GM18861 (cell line): ENCODE results near the gene SLC38A2.
"Not testable (repeated sequence)": the region's sequence is repeated elsewhere in the genome, so short reads cannot be mapped to it uniquely, and the experiment has no call there.

Source experiments
- ATAC-seq: cut with Tn5 transposase; IDR thresholded peaks from one replicate; pipeline ENCODE4 v1.9.1; 2021; ENCODE audit not compliant: unreplicated experiment

The SLC38A2 gene

DNA sequence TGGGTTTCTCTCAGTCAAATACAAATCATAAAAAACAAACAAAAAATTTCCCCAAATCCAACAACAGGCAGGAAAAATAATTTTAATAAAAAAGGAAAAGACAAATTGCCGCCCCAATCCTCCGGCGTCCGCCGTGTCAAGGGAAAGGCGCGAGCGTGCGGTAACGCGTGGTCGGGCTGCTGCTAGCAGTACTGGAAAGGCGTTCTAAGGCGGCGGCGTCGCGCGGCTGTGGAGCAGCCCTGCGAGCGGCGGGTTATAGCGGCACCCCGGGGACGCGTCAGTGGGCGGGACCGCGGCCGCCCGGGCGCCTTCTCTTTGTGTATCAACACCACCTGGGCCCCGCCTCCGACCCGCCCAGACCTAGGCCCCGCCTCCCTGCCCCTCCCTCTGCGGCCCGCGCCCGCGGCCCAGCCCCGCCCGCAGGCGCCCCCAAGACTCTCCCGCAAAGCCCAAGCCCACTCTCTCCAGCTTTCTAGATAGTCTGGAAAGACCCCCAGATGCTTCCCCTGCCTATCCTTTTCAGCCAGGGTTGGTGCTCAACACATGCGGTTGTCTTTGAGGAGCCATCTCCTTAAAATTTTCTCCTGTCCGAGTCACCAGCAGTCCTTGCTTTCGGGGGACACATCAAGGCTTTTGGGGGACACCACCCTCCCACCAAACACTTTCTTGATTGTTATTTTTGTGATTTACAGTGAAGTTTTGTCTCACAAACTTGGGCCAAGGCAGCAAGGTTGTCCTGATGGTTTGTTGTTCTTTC lies at the start of gene SLC38A2:
SLC38A2 (minus strand) TSS at position 230 of the 757 bp plus-strand sequence. CDS start 1,480 bp downstream, outside the sequence.
- peak; percentile 74 for ATAC-seq

DNA sequence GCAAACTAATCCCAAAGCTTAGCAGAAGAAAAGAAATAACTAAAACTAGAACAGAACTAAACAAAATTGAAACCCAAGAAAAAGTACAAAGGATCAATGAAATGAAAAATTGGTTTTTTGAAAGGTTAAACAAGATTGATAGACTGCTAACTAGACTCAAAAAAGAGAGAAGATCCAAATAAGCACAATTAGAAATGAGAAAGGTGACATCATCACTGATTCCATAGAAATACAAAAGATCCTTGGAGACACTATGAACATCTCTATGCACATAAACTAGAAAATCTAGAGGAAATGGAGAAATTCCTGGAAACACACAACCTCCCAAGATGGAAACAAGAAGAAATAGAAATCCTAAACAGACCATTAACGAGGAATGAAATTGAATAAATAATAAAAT lies 47.1 kb upstream of the SLC38A2 start:
- ATAC-seq, result no peak

DNA sequence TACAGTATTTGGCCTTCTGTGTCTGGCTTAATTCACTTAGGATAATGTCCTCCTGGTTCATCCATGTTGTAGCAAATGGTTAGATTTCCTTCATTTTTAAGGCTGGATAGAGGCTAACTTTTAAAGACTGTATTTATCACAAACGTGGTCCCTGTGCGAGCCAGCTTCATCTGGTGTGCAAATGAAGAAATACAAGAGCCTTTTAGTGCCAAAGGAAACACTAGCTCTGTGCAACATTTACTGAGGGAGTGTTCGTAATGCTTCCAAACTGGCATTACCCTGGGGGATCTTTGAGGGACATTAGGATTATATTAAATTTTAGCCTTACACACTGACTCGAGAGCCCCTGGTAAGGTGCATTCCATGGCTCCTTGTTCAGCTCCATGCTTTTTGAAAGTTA lies 43.0 kb upstream of the SLC38A2 start:
- no peak for ATAC-seq

DNA sequence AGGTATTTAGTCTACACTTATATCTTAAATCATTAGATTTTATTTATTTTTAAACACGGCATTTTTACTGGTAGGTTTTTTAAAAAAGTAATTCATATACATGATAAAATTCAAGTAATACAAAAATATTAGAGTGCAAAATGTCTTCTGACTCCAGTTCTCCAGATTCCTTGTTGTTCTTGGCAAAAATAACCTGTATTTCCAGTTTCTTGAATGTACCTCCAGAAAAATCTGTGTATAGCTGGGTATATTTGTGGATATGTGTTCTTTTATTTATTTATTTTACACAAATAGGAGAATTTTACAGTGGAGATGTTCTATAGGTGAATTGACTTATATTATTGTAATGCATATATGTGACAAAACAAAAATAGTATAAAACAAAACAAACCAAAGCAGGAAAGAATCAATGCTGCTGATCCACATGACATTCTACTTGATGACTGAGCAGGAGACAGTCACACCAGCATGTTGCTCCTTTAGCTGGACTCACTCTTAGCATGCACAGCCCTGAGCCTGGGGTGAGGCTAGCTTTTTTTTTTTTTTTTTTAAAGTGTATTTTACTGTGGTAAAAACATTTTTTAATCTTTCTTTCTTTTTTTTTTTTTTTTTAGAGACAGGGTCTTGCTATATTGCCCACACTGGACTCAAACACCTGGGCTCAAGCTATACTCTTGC lies 42.2 kb upstream of the SLC38A2 start:
- no peak for ATAC-seq

DNA sequence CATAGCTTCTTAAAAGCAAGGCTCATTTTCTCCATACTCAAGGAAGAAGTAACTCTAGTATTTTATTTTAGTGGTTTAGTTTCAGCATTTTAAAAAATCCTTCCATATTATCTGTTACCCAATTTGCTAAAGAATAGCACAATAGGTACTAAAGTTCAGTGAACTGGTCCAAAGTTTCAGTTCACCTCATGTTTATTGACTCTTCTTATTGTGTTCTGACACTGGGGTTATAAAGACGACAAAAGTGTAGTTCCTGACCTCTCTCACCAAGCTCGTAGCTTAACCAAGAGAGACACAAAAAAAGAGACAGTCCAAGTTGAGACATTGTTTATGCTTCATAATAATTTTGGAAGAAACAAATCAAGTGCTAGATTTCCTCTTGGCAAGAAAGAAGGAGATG lies 40.8 kb upstream of the SLC38A2 start:
- ATAC-seq, result no peak

DNA sequence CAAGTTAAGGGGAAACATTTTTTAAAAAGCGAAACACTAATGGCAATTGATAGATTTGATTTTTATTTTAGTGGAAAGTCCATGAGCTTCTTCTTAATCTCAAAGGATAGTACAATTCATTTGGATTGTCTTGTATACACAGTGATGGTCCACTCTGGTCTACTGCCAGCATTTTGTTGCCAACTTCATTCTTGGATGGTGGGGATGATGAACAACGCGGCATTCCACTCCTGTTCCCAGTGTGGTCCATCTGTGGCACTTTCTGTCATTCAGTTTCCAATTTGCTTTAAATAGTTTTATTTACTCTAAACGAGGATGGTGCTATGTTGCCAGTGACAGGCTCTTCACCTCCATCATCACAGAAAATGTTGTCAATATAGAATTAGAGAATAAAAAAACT lies 40.3 kb upstream of the SLC38A2 start:
- no peak for ATAC-seq

DNA sequence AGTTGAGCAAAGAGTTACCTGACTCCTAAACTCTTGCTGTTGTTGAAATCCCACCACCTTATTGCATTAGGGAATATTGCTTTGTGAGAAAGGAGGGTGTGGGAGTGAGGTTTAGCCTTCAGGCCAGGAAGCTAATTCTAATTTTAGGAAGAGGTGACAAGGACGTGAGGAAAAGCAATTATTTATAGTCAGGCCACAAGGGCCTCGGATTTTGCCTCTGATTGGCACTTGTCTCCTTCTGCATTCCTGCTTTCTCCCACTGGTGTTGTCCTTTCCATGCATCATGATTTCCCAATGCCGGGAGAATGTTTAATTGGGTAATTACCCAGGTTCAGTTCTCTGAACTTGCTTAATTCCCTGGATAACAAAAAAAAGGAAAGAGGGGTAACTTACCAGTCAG lies 37.9 kb upstream of the SLC38A2 start:
- ATAC-seq, result no peak

DNA sequence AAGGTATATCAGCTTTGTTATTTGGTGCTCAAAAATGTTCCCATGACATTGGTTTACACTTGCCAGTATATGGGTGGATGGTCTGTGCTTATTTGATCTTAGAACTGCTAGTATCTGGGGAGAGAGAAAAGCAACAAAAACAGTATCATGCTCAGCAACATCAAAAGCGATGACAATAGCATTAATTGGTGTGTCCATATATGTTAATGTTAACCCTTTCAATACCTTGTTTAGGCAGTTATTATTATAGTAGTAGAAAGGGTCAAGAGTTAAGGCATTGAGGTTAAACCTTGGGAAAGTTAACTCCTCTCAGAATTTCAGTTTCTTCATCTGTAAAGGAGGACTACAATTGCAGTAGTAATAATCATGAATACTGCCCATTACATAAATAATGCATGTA lies 37.4 kb upstream of the SLC38A2 start:
- no peak for ATAC-seq

DNA sequence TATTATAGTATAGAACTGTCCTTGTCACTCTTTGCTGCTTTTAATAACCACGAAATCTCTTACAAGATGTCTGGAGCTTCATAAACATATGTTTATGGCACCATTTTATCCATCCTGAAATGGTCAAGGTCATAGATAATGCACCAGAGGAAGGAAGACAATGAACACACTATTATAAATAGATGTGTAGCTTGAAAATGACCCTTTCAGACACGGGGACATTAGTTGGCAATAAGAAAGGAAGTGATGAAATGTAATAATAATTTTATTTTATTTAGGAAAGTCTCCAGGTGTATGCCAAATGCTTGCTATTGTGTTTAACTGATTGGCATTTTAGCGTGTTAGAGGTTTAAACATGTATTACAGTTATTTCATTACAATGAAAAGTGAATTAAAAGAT lies 36.8 kb upstream of the SLC38A2 start:
- ATAC-seq, result no peak

DNA sequence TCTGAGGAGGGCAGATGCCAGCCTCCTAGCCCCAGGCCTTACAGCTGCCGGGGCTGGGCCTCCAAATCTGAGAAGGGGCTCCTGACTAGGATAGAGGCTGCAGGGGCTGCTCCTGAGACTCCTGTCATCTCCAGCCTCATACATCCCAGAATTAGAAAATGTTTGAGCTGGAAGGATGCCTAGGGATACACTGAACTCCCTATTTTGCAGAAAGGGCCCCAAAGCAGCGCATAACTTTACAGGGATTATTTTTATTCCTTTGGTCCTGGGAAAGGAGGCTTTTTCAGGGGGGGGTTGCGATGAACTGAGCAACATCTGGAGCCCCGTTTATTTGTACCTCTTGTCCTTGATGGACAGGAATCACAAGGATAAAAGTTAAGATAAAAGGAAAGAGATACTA lies 35.9 kb upstream of the SLC38A2 start:
- no peak for ATAC-seq

DNA sequence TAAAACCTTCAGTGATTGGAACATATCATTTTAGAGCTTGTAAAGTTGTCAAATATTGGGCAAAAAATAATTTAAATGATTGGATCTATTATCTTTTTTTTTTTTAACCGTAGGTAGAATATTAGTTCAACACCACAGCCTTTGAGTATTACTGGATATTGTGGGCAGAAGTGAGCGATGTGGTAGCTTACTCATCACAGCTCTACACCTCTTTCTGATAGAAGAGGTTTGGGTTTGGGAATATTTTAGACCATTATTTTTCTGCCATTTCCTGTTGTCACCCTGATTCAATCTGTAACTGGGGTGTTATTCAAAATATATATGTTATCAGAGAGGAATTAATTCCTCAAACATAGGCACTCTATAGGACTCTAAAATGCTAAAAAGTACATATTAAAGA lies 34.8 kb upstream of the SLC38A2 start:
- no peak for ATAC-seq

DNA sequence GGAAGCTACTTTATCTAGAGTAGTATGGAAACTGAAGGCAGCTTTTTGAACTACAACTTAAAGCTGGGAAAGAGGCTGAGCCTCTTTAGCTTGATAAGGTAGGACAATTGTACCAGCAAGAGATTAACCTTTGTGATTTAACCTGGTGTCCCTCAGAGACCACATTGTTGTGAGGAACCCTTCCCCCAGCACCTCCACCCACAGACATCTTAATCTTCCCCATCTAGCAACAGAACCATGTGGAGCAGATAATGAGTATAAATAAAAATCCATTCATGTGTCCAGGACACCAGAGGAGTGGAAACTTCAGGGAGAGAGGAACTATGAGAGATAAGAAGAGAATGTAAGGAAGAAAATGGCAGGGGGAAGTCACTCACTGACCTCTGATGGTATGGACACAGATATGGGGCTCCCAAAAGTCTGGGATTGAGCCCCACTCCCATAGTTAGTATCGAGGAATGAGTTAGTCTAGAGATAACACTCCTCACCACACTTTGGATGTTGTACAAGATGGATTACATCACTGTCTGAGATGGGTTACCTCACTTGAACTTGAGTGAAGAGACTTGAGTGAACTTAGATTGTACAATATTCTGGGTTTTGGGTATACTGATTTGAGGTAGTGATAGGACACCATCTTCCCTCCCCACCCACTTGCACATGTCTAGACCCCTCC lies 33.9 kb upstream of the SLC38A2 start:
- no peak for ATAC-seq

DNA sequence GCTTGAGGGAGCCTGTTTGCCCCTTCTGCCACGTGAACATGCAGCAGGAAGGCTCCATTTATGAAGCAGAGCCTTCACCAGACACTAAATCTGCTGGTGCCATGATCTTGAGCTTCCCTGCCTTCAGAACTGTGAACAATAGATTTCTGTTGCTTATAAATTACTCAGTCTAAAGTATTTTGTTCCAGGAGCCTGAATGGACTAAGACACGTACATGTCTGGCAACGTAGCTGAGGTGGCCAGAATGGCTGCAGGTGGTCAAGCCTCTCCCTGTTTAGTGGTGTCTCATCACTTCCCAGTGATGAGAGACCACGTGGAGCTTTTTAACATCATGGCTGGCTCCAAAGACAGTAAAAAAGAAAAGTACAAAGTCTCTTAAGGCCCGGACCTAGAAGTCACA lies 32.2 kb upstream of the SLC38A2 start:
- no peak for ATAC-seq

DNA sequence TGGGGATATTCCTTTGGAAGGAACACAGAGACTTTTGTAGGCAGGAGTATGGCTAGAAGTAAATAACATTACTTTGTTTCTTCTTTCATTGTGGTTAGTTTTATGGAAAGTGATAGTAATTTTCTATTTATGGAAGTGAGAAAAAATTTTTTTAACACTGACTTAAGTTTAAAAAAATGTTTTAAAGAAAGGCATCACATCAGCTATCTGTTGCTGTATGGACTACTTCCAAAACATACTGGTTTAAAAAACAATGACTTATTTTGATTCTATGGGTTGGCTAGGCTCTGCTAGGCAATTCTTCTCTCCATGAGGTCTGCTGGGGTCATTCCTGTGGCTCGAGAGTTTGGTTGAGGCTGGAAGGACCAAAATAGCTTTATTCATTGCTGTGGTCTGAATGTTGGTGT lies 31.7 kb upstream of the SLC38A2 start:
- ATAC-seq, result no peak

DNA sequence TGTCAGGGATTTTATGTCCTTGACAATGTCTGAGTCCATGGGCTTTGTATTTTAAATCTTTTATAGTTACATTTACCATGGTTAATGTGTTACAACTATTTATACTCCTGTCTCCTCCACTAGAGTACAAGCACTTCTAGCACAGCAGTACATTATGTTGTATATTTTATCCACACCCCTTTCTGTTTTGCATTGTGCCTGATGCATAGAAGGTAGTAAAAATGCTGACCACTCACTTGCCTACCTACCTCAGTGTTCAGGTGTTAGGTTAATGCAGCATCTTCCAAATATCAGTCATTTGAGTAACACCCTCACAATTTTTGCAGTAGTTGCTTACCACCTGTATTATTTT lies 31.1 kb upstream of the SLC38A2 start:
- no peak for ATAC-seq

DNA sequence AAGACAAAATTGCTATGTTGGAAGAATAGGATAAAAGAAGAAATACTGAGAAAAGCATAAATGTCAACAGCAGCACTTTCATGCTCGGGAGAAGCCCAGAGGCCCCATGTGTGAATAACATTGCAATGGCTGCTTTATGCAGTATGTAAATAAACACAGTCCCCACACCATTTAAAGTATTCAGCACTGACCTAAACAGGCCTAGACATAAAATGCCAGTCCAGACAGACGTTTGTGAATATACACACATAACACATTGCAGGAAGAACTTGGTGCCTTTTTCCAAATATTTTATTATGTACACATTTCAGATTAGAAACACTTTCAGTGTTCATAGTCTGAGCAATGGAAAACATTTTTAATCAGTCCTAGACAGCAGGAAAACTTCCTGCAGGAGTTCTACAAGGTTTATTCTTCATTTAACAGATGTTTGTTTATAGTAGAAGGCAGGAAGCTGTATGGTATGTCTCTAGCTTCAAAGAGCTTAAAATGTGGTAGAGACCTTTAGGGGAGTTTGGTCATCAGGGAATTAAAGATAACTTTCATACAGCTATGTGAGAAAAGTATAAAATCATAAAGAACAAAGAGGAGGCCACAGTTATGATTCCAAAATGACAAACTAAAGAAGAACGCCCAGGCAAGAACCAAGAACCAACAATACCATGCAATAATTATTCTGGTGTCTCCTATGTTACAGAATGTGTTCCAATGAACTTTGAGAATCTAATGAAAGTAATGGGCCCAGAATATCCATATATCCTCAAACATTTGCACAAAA lies 30.6 kb upstream of the SLC38A2 start:
- no peak for ATAC-seq

DNA sequence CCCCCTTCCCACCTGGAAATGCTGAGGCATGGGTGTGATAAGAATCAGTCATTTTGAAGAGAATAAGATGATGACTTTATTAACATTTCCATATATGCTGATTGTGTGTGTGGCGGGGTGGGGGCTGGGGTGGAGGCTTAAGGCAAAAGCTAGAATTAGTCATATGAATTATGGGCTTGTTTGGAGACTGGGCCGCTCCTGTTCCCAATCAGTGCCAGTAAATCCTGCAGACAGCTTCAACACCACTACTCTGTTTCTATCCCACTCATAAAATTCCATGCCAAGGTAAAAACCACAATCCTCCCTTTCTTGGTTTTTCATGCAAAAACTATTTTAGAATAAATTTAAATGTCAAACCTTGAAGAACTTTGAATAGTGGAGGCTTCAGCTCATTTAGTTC lies 29.9 kb upstream of the SLC38A2 start:
- ATAC-seq, result no peak

DNA sequence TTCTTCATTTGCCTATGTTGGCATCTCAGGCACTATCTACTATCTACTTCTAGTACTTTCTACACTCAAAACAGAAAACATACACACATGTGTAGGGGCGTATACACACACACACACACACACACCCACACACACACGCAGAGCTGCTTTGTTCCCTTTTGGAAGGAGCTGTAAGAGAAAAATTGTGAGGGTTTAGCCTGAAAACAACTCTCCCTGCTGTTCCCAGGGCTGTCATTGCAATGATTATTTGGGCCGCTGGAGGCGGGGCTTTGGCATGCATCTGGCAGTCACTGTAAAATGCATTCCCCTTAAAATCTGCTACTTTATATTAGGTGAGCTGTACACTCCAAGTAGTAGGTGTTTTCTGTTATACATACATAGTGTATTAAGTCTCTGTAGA lies 29.1 kb upstream of the SLC38A2 start:
- no peak for ATAC-seq

DNA sequence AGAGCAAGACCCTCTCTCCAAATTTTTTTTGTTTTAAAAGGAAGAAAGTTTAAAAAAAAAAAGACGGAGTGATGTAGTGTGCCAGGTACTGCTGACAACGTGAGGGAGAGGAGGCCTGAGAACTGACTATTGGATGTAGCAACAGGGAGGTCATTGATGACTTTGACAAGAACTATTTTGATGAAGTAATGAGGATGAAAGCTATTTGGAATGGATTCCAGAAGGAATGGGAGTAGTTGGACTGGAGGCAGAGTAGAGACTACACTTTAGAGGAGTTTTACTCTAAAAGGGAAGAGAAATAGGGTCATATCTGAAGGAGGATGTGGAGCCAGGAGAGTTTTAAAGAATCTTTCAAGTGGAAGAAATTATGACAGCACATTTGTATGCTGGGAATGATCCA lies 27.8 kb upstream of the SLC38A2 start:
- no peak for ATAC-seq

DNA sequence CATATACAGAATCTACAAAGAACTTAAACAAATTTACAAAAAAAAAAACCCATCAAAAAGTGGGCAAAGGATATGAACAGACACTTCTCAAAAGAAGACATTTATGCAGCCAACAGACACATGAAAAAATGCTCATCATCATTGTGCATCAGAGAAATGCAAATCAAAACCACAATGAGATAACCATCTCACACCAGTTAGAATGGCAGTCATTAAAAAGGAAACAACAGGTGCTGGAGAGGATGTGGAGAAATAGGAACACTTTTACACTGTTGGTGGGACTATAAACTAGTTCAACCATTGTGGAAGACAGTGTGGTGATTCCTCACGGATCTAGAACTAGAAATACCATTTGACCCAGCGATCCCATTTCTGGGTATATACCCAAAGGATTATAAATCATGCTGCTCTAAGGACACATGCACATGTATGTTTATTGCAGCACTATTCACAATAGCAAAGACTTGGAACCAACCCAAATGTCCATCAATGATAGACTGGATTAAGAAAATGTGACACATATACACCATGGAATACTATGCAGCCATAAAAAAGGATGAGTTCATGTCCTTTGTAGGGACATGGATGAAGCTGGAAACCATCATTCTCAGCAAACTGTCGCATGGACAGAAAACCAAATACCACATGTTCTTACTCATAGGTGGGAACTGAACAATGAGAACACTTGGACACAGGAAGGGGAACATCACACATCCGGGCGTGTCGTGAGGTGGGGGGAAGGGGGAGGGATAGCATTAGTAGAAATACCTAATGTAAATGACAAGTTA lies 27.1 kb upstream of the SLC38A2 start:
- ATAC-seq, result not testable (repeated sequence)

DNA sequence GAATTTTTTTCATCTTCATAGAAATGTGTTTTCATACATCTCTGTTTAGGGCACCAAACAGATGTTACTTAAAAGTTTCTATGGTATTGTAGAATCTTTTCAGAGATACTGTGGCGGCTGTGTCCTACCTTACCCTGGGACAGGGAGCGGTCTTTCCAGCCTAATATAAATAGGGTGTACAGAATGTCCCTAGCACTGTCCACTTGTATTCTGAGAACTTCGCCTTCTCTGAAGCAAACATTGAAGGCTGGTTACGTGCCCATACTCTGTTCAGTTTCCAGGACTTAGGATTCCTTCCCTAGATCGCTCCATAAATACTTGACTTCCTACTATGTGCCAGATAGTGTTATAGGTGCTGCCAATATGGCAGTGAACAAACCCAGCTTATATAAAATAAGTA lies 24.3 kb upstream of the SLC38A2 start:
- ATAC-seq, result no peak
